Measurements from ENCODE around the gene WDSUB1. TPM values are rescaled to one million over a fixed set of nuclear protein-coding genes. Genes with fewer than 3 reads are reported as not detected.

WDSUB1 gene
- total RNA-seq, 1 donor from 2014 or later, result 4.1 TPM

GRCh38 chr2:159225025-159226016, 61.2 kb downstream of the WDSUB1 start:
- no peak for DNase-seq (ENCODE audit: extremely low read depth, low read depth, low spot score)

DNA sequence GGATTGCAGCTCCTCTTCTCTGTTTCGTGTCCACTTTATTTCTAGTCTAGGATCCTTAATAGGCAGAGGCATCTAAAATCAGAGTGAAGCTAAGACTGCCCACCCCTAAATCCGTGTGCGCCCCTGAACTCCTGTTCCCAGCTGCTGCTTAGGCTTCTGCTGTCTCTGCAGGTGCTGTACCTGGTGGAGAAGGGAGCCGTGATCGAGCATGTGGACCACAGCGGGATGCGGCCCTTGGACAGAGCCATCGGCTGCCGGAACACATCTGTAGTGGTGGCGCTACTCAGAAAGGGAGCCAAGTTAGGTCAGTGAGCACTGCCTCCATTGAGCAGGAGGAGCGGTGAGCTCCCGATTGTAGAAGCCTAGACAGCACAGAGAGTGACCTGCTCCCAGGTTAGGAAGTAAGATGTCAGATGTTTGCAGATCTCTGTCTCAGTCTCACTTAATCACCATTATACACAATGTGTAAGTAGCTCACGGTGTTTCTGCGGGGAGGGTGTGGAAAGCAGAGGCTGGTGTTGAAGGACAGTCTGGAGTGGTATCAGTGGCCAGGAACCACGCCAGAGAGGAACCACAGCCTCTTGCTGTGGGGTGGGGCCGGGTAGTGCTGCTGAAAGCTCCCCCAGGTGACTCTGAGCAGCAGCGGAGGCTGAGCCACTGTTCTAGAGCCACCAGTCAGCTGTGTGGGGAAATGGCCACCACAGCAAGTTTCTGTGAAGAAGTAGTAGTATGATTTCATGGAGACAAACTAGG, 62.3 kb downstream of the WDSUB1 start:
- DNase-seq (ENCODE audit: extremely low read depth, low read depth, low spot score), result no peak

DNA sequence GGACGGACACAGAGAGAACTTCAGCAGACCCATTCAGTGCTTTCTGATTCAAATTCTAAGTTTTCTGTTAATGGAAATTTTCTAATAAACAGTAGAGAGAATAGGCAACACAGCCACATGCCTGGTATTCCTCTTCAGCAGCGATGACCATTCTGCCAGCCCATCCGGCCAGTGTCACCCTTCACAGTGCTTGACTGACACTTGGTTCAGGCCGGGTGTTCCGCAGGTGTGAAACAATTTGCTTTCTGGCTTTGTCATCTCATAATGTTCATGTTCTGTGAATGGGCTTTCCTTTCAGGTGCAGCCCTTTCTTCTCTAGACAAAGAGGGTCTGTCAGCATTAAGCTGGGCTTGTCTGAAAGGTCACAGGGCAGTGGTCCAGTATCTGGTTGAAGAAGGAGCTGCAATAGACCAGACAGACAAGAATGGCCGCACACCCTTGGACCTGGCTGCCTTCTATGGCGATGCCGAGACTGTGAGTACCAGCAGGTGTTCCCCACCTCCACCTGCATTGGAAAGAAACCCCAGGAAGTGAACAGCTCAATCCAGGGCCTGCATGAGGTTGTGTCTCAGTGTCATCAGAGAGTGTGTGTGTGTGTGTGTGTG, 67.0 kb downstream of the WDSUB1 start:
- DNase-seq (ENCODE audit: extremely low read depth, low read depth, low spot score), result no peak

DNA sequence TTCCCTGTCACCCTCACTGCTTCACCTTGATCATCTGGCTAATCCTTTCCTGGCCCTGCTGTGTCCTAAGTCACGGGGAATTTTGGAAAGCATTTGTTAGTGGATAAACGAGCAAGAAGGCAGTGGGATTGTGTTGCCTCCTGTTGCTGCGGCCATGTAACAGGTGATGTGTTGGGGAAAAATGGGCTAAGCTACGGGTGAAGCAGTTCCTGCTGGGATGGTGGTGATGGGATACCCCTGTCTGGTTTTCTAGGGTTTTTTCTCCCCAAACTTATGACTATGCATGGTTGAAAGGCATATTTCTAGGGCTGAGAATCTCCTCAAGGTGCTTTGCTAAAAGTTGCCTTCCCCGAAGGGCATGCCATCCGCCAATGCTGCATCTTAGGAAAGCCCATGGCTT, 68.1 kb downstream of the WDSUB1 start:
- DNase-seq (ENCODE audit: extremely low read depth, low read depth, low spot score), result no peak

GRCh38 chr2:159217676-159218075, 68.8 kb downstream of the WDSUB1 start:
- no peak for DNase-seq (ENCODE audit: extremely low read depth, low read depth, low spot score)

GRCh38 chr2:159215116-159215515, 71.4 kb downstream of the WDSUB1 start:
- DNase-seq (ENCODE audit: extremely low read depth, low read depth, low spot score), result no peak

- DNase-seq (ENCODE audit: extremely low read depth, low read depth, low spot score), result no peak
Observed at GRCh38 chr2:159214325-159214865, 72.1 kb downstream of the WDSUB1 start.

- no peak for DNase-seq (ENCODE audit: extremely low read depth, low read depth, low spot score)
Observed at GRCh38 chr2:159213296-159213695, 73.2 kb downstream of the WDSUB1 start.

DNA sequence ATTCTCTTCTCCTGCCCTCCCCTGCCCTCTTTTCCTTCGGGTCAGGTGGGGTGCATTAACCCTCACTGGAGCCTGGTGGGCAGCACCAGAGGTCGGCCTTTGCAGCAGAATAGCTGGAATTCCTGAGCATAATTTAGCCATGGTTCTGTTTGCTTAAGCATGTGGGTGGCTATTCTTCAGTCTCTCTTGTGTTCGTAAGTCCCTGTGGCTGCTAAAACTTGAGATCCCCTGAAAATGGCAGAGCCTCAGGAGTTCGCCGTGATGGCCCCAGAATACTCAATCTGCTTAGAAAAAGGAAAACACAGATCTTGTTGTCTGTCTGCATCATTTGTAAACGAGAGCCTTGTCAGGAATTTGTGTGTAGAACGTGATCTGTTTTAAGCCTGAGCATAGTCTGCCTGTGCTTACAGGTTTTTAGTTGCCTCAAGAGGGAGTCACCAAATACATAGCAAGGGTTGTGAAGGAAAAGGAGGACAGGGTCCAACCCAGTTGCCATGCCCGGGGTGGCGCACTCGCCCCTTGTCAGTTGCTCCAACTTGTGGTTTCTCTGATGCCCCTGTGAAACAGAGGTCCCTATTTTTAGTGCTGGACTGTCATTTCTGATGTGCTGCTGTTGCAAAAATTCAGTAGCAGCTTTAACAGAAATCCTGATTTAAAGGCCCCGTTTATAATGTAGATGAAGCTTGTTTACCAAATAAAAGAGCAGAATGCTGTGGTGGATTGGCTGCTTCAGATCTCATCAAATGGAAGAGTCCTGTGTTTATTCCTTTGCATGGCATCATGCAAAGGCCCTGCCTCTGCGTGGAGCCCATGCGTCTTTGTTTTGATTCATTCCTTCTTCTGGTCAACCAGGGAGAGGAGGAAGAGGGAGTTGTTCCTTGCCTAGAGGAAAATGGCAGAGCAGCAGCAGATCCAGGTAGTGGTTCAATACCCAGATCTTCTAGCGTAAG, 74.8 kb downstream of the WDSUB1 start:
- DNase-seq (ENCODE audit: extremely low read depth, low read depth, low spot score), result no peak

GRCh38 chr2:159209341-159210306, 76.9 kb downstream of the WDSUB1 start:
- DNase-seq (ENCODE audit: extremely low read depth, low read depth, low spot score), result no peak

- no peak for DNase-seq (ENCODE audit: extremely low read depth, low read depth, low spot score)
Observed at GRCh38 chr2:159208438-159208837, 78.1 kb downstream of the WDSUB1 start.

- no peak for DNase-seq (ENCODE audit: extremely low read depth, low read depth, low spot score)
Observed at GRCh38 chr2:159206736-159207380, 79.6 kb downstream of the WDSUB1 start.

DNA sequence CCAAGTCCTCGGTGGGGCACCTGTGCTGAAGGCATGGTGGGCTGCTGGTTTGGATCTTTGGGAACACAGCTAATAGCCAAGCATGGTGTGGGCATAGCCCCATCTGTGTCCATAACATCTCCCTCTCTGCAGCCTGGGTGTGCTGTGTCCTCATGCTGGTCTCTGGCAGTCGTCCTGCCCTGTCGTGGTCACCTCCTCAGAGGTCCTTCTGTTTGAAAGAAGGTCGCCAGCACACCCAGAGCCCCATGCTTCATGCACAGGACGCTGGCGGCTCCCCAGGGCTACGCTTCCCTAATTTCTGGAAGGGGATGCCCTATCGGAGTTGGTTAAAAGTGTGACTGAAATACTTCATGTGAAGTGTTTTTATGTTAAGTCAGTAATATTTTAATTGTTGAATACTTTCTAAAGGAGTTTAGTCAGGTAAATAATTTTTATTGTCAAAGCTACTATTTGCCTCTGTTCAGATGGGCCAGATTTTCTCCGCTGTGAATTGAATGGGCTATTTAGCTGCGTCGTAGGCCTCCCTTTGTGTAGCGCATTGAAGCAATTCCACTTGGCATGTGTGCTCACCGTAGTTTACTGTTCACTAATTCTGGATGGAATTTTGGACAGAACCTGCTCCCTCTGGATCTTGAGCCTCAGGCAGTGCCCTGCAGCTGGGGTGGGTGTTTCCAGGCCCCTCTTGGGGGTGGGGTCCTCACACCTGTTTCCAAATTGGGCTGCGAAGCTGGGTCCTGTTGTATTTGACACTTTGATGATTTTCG, 81.9 kb downstream of the WDSUB1 start:
- no peak for DNase-seq (ENCODE audit: extremely low read depth, low read depth, low spot score)

DNA sequence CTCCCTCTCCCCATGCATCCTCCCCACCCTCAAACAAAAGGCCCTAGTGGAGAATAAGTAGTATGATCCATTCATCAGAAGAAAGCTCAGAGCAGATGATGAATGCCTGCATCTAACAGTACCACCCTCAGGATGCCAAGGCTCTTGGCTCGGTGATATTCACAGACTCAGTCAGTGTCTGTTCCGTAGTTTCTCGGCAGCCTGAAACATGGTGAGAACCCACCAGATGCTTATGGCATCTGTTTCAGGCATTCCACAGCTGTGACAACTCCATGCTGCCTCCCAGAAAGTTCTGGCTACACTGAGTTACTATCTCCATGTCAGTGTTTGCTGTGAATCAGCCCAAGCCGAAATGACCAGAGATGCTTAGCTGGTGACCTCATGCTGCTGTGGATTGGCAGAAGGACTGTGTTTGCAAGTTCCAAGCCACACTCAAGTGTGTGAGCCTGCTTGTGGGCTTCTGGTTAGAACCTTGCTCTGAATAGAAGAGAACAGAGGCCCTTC, 83.9 kb downstream of the WDSUB1 start:
- no peak for DNase-seq (ENCODE audit: extremely low read depth, low read depth, low spot score)

- no peak for DNase-seq (ENCODE audit: extremely low read depth, low read depth, low spot score)
Observed at GRCh38 chr2:159201360-159202063, 85.0 kb downstream of the WDSUB1 start.

DNA sequence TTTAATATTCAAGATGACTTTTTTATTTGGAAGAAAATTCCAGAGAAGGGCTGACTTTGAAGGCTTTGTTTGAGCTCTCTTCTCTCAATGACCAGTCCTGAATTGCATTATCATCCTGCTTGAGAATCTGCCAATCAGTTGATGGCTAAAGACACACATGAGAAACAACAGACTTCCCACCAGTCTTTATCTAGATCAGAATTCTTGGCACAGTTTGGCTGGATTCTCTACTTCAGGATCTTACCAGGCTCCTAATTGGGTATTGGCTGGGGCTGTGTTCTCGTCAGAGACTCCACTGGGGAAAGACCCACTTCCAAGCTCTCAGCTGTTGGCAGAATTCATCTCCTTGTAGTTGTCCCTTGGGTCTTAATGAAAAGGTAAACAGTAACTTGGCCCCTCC, 86.0 kb downstream of the WDSUB1 start:
- no peak for DNase-seq (ENCODE audit: extremely low read depth, low read depth, low spot score)
